ENCODE results near the gene SLC29A2. TPM values are rescaled to one million over a fixed set of nuclear protein-coding genes. Genes with fewer than 3 reads are reported as not detected.
A peak's percentile ranks its signal among the peaks of the same experiment; 100 is the strongest.

Gene SLC29A2
- polyA plus RNA-seq, 3 donors, result 0.11 to 1.3 TPM; not detected in 1

DNA sequence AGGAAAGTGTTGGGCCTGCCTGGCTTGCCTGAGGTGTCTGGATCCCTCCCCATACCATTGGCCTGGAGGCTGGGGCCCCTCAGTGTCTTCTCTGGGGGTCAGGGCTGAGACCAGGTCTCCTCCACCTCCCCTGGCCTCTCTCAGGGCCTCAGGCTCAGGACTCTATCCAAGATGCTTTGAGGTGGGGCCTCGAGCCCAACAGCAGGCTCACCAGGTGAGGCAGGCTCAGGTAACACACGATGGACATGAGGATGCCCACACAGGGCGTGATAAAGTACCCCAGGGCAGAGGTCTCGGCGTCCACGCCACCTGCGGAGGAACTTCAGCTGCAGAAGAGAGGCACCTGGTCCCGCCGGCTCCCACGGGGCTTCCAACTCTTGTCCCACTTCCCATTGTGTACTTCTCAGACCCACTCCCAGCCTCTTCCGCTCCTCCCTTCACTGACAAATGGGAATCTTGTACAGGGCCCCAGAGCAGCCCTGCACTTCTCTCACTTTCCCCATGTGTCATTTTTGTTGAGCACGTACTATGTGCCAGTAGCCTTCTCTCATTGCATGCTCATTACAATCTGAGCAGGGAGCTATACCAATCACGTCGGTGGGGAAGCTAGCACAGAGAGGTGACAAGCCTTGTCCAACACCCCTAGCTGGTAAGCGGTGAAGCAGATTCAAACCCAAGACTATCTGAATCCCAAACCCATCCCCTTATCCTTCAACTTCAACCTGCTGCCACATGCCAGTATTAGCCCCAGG is 3.8 kb downstream of the SLC29A2 start:
- Mint-ChIP-seq H3K4me1 (peaks cover 11% of the 10 kb centered on the region), H3K27ac (peak overlapping the region in 1 of 7 donors; percentile 40), H3K36me3 (peaks cover 0 to 2% of the 10 kb centered on the region in 2 donors), H3K9me3 (peaks cover 0 to 11% (median 2%) of the 10 kb centered on the region in 7 donors), H3K4me3 (no peak overlapping the region), H3K27me3 (ENCODE audit: low read depth in 3 of 3) (peaks cover 20 to 30% (median 25%) of the 10 kb centered on the region in 3 donors)
- DNase-seq, result no peak
- Histone ChIP-seq H3K27me3 (ENCODE audit: control insufficient read depth in 2 of 2, insufficient read depth in 2 of 2, low read length in 2 of 2) (peaks cover 2 to 26% of the 10 kb centered on the region in 2 donors), H3K27ac (ENCODE audit: low read depth in 1 of 2, low read length in 2 of 2) (no peak overlapping the region), H2AFZ (ENCODE audit: insufficient read depth, low read depth, low read length, poor library complexity, severe bottlenecking) (no peak overlapping the region), H3K4me3 (replicated peaks in 1 of 3; ENCODE audit: low read depth in 2 of 3, low read length in 3 of 3) (no peak overlapping the region), H4K20me1 (ENCODE audit: insufficient read depth, low read length) (no peaks in the 10 kb centered on the region), H3K9ac (ENCODE audit: insufficient read depth, low read length, poor library complexity, severe bottlenecking) (no peak overlapping the region), H3K9me3 (replicated peaks in 1 of 2; ENCODE audit: control insufficient read depth in 1 of 2, insufficient read depth in 1 of 2, low read length in 2 of 2) (no peaks in the 10 kb centered on the region), H3K4me2 (replicated peaks; ENCODE audit: extremely low read depth, low read length, poor library complexity, severe bottlenecking) (no peak overlapping the region), H3K79me2 (ENCODE audit: insufficient read depth, low read length) (no peaks in the 10 kb centered on the region), H3K4me1 (ENCODE audit: control insufficient read depth in 1 of 2, insufficient read depth in 2 of 2, low read length in 2 of 2) (peaks cover 17 to 20% of the 10 kb centered on the region in 2 donors), H3K36me3 (replicated peaks in 1 of 2; ENCODE audit: control insufficient read depth in 1 of 2, insufficient read depth in 2 of 2, low read length in 2 of 2) (no peaks in the 10 kb centered on the region)
- intact Hi-C loops (cut with micrococcal nuclease), result no loop called here
- TF ChIP-seq, protein P1, sequence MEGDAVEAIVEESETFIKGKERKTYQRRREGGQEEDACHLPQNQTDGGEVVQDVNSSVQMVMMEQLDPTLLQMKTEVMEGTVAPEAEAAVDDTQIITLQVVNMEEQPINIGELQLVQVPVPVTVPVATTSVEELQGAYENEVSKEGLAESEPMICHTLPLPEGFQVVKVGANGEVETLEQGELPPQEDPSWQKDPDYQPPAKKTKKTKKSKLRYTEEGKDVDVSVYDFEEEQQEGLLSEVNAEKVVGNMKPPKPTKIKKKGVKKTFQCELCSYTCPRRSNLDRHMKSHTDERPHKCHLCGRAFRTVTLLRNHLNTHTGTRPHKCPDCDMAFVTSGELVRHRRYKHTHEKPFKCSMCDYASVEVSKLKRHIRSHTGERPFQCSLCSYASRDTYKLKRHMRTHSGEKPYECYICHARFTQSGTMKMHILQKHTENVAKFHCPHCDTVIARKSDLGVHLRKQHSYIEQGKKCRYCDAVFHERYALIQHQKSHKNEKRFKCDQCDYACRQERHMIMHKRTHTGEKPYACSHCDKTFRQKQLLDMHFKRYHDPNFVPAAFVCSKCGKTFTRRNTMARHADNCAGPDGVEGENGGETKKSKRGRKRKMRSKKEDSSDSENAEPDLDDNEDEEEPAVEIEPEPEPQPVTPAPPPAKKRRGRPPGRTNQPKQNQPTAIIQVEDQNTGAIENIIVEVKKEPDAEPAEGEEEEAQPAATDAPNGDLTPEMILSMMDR (IDR thresholded peaks at IDR 0.05), result no peak
- WGBS (ENCODE audit: insufficient coverage), result 93% methylated on average over 15 of the region's 15 CpGs

DNA sequence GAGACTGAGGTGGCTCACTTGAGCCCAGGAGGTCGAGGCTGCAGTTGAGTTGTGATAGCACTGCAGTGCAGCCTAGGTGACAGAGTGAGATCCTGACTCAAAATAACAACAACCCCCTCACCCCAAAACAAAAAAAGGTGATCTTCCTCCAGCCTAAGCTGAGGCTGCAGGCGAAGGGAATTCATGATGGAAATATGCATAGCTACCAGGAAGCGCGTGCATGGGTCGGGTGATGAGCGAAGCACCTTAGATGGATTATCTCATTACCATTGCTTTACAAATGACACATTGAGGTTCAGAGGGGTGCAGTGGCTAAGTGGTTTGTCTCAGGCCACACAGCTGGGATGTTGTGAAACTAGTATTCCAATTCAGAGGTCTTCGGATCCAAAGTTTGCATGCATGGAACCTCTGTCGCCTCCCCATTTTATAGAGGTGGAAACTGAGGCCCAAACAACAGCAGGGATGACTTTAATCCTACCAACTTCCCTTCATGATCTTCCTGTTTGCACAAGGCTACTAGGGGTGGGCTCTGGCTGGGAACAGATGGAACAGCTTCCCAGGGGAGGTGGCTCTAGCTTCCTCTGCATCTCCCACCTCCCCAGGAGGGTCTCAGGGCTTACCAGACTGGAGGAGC is 4.6 kb downstream of the SLC29A2 start:
- Histone ChIP-seq H3K36me3 (replicated peaks in 1 of 2; ENCODE audit: control insufficient read depth in 1 of 2, insufficient read depth in 2 of 2, low read length in 2 of 2) (no peaks in the 10 kb centered on the region), H3K4me2 (replicated peaks; ENCODE audit: extremely low read depth, low read length, poor library complexity, severe bottlenecking) (no peak overlapping the region), H4K20me1 (ENCODE audit: insufficient read depth, low read length) (no peaks in the 10 kb centered on the region), H3K79me2 (ENCODE audit: insufficient read depth, low read length) (no peaks in the 10 kb centered on the region), H3K27ac (ENCODE audit: low read depth in 1 of 2, low read length in 2 of 2) (no peak overlapping the region), H3K9ac (ENCODE audit: insufficient read depth, low read length, poor library complexity, severe bottlenecking) (no peak overlapping the region), H2AFZ (ENCODE audit: insufficient read depth, low read depth, low read length, poor library complexity, severe bottlenecking) (no peak overlapping the region), H3K27me3 (ENCODE audit: control insufficient read depth in 2 of 2, insufficient read depth in 2 of 2, low read length in 2 of 2) (peaks cover 0 to 19% of the 10 kb centered on the region in 2 donors), H3K4me1 (ENCODE audit: control insufficient read depth in 1 of 2, insufficient read depth in 2 of 2, low read length in 2 of 2) (peaks cover 12% of the 10 kb centered on the region in 2 donors), H3K9me3 (replicated peaks in 1 of 2; ENCODE audit: control insufficient read depth in 1 of 2, insufficient read depth in 1 of 2, low read length in 2 of 2) (no peaks in the 10 kb centered on the region), H3K4me3 (replicated peaks in 1 of 3; ENCODE audit: low read depth in 2 of 3, low read length in 3 of 3) (no peak overlapping the region)
- intact Hi-C loops (cut with micrococcal nuclease), result no loop called here
- Mint-ChIP-seq H3K27ac (no peak overlapping the region), H3K36me3 (no peaks in the 10 kb centered on the region), H3K4me1 (peaks cover 4% of the 10 kb centered on the region), H3K27me3 (ENCODE audit: low read depth in 3 of 3) (peaks cover 14 to 22% (median 18%) of the 10 kb centered on the region in 3 donors), H3K4me3 (no peak overlapping the region), H3K9me3 (peaks cover 0 to 8% (median 1%) of the 10 kb centered on the region in 7 donors)
- 100% methylated on average over 1 of the region's 8 CpGs for WGBS (ENCODE audit: insufficient coverage)
- TF ChIP-seq, protein P1 (IDR thresholded peaks at IDR 0.05), result no peak
- DNase-seq, result no peak

All from CD14-positive monocyte (primary cell).